NCI-H524 treated with DMSO at 0.1 percent for 48 hours (cell line): ENCODE data around the gene DSEL.

Source experiments
- DNase-seq: peaks from one replicate; lab custom pipeline; 2025; lab: John Stamatoyannopoulos, UW

DSEL gene

DNA sequence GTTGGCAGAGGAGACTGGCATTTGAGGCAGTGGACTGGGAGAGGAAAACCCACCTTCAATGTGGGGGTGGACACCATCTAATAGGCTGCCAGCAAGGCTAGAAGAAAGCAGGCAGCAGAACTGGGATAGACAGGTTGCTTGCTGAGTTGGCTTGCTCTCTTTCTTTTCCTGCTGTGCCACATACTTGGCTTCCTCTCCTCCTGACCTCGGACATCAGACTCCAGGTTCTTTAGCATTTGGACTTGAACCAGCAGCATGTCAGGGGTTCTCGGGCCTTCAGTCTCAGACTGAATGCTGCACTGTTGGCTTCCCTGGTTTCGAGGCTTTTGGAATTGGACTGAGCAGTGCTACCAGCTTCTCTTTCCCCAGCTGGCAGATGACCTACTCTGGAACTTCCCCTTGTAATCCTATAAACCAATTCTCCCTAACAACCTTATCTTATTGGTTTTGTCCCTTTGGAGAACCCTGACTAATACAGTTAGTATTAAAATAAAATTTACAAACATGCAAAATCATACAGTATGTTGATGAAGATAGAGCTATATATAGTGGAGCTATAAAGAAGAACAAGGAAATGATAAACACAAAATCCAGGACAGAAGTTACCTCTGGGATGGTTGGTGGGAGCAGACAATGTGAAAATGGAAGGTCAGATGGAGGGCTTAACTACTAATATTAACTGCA is 15.9 kb downstream of the DSEL start:
- no peak for DNase-seq

DNA sequence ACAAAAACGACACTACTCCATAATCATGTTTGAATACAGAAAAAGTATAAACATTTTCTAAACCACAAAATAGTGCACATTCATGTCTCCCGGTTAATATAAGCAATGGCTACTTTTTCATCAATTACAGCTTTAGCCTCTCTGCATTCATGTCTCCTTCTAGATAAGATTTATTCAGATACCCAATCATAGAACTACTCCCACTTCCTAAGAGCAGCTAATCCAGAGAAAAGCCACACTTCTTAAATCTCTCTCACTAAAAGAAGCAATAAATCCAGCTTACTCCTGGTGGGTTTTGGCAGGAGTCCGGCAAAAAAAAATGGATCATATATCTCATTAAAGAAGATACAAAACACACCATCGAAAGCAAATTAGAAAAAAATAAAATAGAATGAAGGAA is 20.1 kb downstream of the DSEL start:
- DNase-seq = no peak

DNA sequence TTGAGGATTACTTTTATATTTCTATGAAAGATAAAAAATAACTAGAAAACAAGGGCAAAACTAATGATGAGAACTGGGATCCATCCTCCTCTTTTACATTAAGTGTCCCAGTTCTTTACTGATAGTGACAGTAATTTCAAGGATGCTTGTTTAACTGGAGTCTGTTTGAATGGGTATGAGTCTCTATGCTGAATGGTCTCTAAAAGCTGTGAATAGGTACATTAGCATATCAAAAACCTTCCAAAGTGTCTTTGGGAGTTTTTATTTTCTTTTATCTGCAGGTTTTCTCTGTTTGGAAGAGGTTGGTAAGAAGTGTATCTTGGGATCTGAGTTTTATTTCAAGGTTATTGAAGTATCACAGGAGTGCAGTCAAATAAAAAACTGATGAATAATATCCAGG is 30.0 kb downstream of the DSEL start:
- no peak for DNase-seq

DNA sequence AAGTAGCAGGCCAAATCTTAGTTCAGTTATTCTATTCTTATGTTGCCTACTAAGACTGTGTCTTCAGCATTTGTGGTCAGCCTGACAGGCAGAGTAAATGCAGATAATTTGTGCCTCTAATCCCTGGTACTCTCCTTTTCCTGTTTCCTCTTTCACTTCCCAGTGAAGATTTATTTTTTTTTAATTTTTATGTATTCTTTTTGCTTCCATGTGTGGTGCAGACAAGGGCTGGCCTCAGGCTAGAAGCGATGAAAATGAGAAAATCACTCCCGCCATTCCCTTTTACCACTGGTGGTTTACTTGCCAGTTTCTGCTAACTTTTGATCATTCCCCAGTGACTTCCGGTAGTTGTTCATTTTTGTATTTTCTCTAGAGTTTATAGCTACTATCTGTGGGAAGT is 30.9 kb downstream of the DSEL start:
- DNase-seq = no peak

DNA sequence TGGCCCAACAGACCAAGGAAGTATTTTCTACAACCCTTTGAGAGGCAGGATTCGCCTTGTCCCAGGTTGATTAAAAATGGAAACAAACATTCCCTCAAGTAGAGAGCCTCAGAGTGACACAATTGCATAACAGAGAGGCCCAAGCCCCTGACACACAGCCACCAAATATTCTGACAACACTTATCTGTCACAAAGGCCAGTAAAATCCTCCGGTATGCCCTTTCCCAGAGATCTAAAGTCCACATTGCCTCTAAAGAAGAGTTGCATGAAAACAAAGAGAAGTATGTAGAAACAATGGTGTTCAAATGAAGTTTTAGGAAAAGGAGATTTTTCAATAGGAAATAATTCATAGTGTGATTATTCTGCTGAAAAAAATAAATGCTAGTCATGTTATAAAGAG is 32.1 kb downstream of the DSEL start:
- DNase-seq = no peak

DNA sequence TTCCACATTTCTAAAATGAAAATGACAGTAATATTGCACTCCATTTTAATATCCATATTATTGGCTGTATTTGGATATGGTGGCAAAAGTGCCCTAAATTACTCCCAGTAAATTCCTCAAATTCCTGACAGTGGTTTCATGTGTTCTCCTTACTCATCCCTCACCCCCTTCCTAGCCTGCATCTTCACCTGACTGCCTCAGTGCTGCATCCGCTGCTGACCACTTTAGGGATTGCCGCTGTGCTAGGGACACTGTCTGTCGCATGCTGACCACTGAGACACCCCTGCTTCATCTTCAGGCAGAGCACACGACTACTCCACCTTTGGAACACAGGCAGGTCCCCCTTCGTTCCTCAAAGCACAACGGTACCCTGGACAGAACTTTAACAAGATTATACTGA is 32.6 kb downstream of the DSEL start:
- no peak for DNase-seq

DNA sequence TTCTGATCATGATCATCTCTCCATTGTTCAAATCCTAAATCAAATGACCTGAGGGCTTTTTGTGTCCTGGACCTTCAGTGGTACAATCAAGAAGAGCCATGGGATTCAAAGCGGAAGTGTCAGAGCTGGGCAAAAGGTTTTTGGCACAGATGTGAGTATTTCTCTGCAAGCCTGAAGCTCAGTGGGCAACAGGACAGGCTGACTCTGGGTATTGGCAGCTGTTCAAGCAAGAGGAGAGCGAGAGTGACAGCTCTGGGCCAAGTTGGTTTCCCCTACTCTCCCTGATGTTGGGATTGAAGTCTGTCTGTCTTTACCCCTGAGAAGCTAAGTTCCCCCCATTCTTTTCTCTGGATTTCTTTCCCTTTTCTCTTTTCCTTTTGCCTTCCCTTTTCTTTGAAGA is 33.3 kb downstream of the DSEL start:
- no peak for DNase-seq

DNA sequence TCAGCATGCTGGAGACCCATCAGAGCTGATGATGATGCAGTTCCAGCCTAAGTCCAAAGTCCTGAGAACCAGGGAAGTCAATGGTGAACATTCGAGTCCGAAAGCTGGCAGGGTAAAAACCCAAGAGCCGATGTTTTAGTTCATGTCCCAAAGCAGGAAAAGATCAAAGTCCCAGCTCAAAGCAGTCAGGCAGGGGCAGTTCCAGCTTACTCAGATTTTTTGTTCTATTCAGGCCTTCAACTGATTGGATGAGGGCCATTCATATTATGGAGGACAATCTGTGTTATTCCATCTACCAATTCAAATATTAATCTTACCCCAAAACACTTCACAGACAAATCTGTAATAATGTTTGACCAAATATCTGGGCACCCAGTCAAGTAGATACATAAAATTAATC is 38.3 kb downstream of the DSEL start:
- DNase-seq = no peak

DNA sequence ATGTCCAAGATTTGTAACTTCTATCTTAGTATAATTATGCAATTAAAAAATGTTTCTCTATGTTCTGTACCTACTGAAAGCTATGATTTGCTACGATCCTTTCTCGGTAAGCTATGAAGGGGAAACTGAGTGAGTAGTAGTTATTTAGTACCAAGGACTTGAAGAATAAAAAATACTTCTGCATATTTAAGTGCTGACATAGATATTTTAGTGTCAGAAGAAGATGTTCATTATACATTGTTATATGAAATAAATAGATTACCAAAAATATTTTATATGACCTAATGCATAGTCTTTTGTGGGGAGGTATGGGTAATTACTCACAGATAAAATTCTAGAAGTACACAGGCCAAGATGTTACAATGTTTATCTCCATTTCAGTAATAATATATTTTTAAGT is 39.0 kb downstream of the DSEL start:
- no peak for DNase-seq

DNA sequence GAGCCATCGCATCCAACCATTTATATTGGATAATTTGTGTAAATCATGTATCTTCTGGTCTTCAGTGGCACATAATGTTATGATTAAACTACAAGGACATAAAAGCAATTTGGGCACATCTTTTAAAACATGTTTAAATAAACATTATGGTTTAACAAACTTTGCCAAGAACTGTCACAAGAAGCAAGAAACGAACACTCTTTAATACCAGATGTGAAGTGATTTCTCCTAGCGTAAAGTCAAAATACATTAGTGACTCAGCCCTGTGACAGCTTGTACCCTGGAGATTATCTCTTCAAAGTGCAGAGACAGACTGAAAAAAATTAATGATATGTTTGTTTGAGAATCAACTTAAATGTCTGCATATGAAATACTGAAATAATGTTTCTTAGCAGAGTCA is 39.9 kb downstream of the DSEL start:
- no peak for DNase-seq

DNA sequence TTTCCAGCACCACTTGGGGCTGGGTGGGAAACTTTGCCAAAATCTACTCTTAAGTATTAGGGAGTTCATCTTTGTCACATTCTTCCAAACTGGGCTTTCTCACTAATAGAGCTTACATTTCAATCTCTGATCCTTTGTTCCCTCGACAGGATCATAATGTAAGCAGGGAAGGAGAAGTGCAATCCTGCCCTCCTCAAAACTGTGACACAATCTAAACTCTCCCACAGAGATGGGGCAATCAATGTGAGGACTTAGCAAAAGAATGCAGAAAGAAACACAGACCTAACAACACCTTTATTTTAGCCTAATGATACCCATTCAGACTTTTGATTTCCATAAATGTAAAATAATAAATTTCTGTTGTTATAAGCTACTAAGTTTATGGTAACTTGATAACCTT is 40.8 kb downstream of the DSEL start:
- no peak for DNase-seq

DNA sequence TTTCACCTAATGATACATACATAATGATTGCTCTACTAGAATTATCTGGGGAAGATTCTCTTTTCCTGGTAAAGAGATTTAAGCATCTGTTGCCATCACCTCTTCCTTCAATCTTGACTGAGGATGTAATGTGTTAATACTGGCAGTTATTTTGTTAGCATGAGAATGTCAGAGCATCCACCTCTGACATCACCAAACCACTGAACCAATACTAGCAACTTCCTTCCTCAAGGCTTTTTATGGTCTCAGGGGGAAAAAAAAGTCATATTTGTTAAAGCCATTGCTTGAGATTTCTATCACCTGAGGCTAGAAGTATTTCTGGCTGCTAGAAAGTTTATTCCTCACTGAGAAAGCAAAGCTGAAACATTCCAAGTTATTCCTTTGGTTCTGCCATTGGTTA is 48.5 kb downstream of the DSEL start:
- no peak for DNase-seq

DNA sequence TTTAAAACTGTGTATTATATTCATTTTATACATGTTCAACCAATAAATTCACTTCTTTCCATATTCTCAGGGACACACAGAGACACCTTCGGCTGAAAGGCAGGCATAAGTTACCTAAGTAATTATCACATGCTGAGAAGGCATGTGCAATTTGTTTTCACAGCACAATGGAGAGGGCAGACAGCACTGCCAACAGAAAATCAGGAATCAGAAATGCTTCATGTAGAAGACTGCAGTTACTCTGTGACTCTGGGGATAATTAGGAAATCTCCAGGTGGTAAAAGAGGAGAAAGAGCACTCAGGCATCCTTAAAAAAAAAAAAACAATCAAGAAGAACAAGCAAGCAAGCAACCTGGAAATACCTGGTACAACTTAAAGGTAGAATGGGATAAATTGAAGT is 49.3 kb downstream of the DSEL start:
- DNase-seq = no peak

DNA sequence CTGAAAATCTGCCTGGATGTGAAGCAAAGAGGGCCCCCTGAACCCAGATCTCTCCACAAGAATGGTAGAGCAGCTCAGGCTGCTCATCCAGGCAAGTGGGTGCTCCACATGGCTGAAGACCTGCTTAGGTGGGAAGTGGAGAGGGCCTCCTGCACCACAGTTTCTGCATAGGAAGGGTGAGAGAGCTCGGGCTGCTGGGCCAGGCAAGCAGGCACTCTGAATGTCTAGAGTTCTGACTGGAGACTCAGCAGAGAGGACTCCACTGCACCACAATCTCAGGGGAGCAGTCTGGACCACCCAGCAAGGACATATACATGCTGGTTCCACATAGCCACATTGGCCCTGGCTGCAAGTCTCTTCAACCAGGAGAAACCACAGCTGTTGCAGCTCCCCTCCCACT is 52.0 kb downstream of the DSEL start:
- DNase-seq = no peak

DNA sequence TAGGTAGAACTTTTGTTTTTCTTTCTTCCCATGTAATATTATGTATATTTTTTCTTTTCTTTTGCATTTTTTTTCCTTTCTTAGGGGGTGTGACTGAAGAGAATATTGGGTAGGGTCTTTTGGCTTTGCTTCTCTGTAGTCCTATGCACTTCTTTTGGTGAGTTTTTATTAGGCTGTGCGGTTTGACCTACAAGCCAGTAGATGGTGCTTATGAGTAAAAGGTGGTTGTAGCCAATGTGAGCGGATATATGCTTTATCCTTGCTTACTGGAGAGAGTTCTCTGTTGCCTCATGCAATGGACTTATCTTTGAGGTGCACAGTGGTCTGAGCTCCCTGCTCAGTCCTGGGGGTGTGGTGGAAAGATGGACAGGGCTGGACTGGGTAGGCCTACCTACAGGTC is 52.7 kb downstream of the DSEL start:
- DNase-seq = no peak

DNA sequence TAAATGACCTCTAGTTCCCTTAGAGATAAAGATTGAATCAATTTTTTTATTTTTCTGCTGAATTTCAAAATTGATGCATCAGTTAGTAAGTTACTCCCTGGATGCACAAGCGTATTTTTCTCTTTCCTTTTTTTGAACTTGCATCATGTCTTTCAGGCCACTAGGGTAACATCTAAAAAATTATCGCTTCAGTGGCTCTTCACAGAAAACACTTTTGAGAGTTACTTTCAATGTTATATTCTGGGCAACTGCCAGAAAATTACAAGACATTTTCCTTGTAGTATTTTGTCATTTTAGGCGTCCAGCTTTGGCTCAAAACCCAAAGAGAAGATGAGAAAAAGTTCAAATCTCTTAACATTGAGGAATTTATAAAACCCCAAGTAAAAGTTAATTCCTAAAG is 59.8 kb downstream of the DSEL start:
- no peak for DNase-seq
